Kidney epithelial cell (primary cell): ENCODE data around the gene PRAMEF1. TPM values are rescaled to one million over a fixed set of nuclear protein-coding genes. Genes with fewer than 3 reads are reported as not detected.
"Not testable (repeated sequence)": the region's sequence is repeated elsewhere in the genome, so short reads cannot be mapped to it uniquely, and the experiment has no call there.

Source experiments
- DNase-seq: peaks from one replicate; pipeline ENCODE4 v3.0.0-alpha.2; 2010; ENCODE audit warnings: low read depth
- H3K27me3 ChIP-seq: 2 replicates; pipeline ENCODE4 v1.6.0; 2011; ENCODE audit warnings: low read length; ENCODE audit not compliant: control insufficient read depth, insufficient read depth
- H3K36me3 ChIP-seq: 2 replicates; pipeline ENCODE4 v1.5.1; 2011; ENCODE audit warnings: low read length; ENCODE audit not compliant: control insufficient read depth, insufficient read depth
- H3K4me3 ChIP-seq: 2 replicates; pipeline ENCODE4 v1.5.1; 2011; ENCODE audit warnings: low read depth, mild to moderate bottlenecking, control low read depth, low read length
- total RNA-seq: library from RNA; depleted of rRNA; stranded (reverse); fragments of >200 nt; gene quantifications from 2 replicates; pipeline ENCODE4 v1.2.3, GENCODE V29; 2015
- TF ChIP-seq, protein P1 (sequence below): IDR thresholded peaks from 2 replicates; pipeline ENCODE4 v1.5.1; 2011; ENCODE audit warnings: mild to moderate bottlenecking, moderate library complexity, low read length, control low read depth, inconsistent platforms; ENCODE audit not compliant: insufficient read depth, poor library complexity, severe bottlenecking

The PRAMEF1 gene
- total RNA-seq, 1 donor from 2014 or later, result not detected

GRCh38 chr1:12809933-12810332, 18.7 kb downstream of the PRAMEF1 start:
- DNase-seq, result no peak
- no peak overlapping the region for H3K4me3 ChIP-seq
- no peaks in the 10 kb centered on the region for H3K27me3 ChIP-seq
- TF ChIP-seq, protein P1, sequence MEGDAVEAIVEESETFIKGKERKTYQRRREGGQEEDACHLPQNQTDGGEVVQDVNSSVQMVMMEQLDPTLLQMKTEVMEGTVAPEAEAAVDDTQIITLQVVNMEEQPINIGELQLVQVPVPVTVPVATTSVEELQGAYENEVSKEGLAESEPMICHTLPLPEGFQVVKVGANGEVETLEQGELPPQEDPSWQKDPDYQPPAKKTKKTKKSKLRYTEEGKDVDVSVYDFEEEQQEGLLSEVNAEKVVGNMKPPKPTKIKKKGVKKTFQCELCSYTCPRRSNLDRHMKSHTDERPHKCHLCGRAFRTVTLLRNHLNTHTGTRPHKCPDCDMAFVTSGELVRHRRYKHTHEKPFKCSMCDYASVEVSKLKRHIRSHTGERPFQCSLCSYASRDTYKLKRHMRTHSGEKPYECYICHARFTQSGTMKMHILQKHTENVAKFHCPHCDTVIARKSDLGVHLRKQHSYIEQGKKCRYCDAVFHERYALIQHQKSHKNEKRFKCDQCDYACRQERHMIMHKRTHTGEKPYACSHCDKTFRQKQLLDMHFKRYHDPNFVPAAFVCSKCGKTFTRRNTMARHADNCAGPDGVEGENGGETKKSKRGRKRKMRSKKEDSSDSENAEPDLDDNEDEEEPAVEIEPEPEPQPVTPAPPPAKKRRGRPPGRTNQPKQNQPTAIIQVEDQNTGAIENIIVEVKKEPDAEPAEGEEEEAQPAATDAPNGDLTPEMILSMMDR, result no peak
- no peaks in the 10 kb centered on the region for H3K36me3 ChIP-seq

- peak; percentile 14 for DNase-seq
- H3K4me3 ChIP-seq, result no peak overlapping the region
- no peaks in the 10 kb centered on the region for H3K27me3 ChIP-seq
- H3K36me3 ChIP-seq, result no peaks in the 10 kb centered on the region
- TF ChIP-seq, protein P1, result no peak
Measured at GRCh38 chr1:12810691-12811408, 19.7 kb downstream of the PRAMEF1 start.

GRCh38 chr1:12811409-12811784, 20.2 kb downstream of the PRAMEF1 start:
- no peaks in the 10 kb centered on the region for H3K27me3 ChIP-seq
- no peaks in the 10 kb centered on the region for H3K36me3 ChIP-seq
- TF ChIP-seq, protein P1, result no peak
- no peak overlapping the region for H3K4me3 ChIP-seq
- DNase-seq, result no peak

DNA sequence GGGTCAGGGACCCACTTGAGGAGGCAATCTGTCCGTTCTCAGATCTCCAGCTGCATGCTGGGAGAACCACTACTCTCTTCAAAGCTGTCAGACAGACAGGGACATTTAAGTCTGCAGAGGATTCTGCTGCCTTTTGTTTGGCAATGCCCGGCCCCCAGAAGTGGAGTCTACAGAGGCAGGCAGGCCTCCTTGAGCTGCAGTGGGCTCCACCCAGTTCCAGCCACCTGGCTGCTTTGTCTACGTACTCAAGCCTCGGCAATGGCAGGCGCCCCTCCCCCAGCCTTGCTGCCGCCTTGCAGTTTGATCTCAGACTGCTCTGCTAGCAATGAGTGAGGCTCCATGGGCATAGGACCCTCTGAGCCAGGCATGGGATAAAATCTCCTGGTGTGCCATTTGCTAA, 27.9 kb downstream of the PRAMEF1 start:
- H3K4me3 ChIP-seq, H3K36me3 ChIP-seq, H3K27me3 ChIP-seq: not testable (repeated sequence)

GRCh38 chr1:12831310-12831709, 40.1 kb downstream of the PRAMEF1 start, which contains the start of gene PRAMEF11:
TSS of gene PRAMEF11 (minus strand) at chr1:12831410. CDS start at chr1:12828789, 2,621 bp downstream.
- H3K4me3 ChIP-seq, DNase-seq, H3K36me3 ChIP-seq, H3K27me3 ChIP-seq: not testable (repeated sequence)

More for the DNA sequence above, 27.9 kb downstream of the PRAMEF1 start:
- not testable (repeated sequence) for DNase-seq

DNA sequence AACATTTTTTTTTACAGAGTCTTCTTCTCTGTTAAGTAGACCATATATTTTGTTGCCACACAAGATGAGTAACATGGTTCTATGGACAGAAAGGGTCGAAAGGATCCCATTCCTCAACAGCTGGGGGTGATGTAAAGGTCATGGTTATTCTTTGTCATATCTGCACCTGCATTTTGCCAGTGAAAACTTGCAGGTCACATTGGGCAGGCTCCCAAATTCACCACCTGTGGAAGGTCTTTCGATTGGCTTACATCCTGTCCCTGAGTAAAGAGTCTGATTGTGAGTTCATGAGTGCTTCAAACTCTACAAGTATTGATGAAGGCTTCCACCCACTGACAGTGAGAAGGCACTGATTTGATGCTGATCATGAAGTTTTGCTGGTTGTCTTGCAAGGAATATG, 42.1 kb downstream of the PRAMEF1 start:
- not testable (repeated sequence) for DNase-seq, H3K27me3 ChIP-seq, H3K4me3 ChIP-seq, H3K36me3 ChIP-seq

Other genes starting within 250 kb of the PRAMEF1 start
- 37.4 and 41.2 TPM in 2 replicates for gene DHRS3, start 173.2 kb upstream of the PRAMEF1 start, total RNA-seq
- gene AADACL4, start 147.3 kb upstream of the PRAMEF1 start, total RNA-seq, result not detected in 2 replicates
- not detected in 2 replicates for gene AADACL3, start 75.3 kb upstream of the PRAMEF1 start, total RNA-seq
- not detected in 2 replicates for gene CFAP107, start 45.2 kb upstream of the PRAMEF1 start, total RNA-seq
- gene PRAMEF12, start 17.7 kb upstream of the PRAMEF1 start, total RNA-seq, result 0.21 TPM in 1 of 2 replicates, not detected in the other
- gene PRAMEF11, start 40.0 kb downstream of the PRAMEF1 start, total RNA-seq, result not detected in 2 replicates
- not detected in 2 replicates for gene HNRNPCL1, start 57.3 kb downstream of the PRAMEF1 start, total RNA-seq
- gene PRAMEF2, start 65.7 kb downstream of the PRAMEF1 start, total RNA-seq, result not detected in 2 replicates
- gene PRAMEF4, start 94.8 kb downstream of the PRAMEF1 start, total RNA-seq, result not detected in 2 replicates
- gene PRAMEF10, start 106.9 kb downstream of the PRAMEF1 start, total RNA-seq, result not detected in 2 replicates
- 0.08 TPM in 1 of 2 replicates, not detected in the other for gene PRAMEF7, start 125.2 kb downstream of the PRAMEF1 start, total RNA-seq
- not detected in 2 replicates for gene PRAMEF6, start 156.2 kb downstream of the PRAMEF1 start, total RNA-seq